ENCODE results near the gene MCOLN1. TPM values are rescaled to one million over a fixed set of nuclear protein-coding genes. Genes with fewer than 3 reads are reported as not detected.

MCOLN1 gene
- total RNA-seq, 1 experiment from 2014 or later = 28.4 TPM

DNA sequence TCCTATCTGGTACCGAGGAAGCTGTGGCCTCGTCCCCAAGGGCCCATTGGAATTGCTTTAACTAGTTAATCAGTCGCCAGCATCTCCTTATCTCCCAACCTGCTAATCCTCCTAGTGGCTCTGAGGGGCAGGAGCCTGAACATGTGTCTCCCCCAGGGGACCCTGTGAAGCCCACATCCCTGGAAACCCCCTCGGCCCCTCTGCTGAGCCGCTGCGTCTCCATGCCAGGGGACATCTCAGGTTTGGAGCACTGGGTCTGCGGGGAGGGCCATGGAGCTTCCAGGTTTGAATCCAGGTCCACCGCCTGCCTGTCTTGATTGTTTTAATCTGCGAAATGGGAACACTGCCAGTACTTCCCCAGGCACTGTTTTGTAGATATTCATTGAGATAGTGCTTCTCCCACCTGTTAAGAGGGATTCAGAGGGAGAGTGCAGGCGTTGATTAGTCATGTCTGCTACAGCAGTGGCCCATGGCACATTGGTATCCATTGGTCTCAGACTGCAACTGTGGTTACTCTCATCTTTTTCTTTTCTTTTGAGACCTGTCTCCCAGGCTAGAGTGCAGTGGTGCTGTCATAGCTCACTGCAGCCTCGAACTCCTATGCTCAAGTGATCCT is 19.5 kb downstream of the MCOLN1 start:
- no TSS peak for BruUV-seq (replicated peaks)
- H3K4me3 ChIP-seq (ENCODE audit: low read depth, low read length, poor library complexity, severe bottlenecking) = no peak overlapping the region
- no peaks in the 10 kb centered on the region for H3K9me3 ChIP-seq (ENCODE audit: low read depth, low read length, poor library complexity, severe bottlenecking)
- ChIA-PET POLR2A (ENCODE audit: low non-redundant PET) (no interaction called here), CTCF (no interaction called here)
- H3K27ac ChIP-seq (ENCODE audit: low read depth, low read length, poor library complexity, severe bottlenecking) = no peak overlapping the region
- no peak for DNase-seq (ENCODE audit: low spot score)
- H3K27me3 ChIP-seq (replicated peaks; ENCODE audit: insufficient read depth, low read depth, low read length, poor library complexity) = no peaks in the 10 kb centered on the region
- H3K36me3 ChIP-seq (ENCODE audit: insufficient read depth, low read length, poor library complexity, severe bottlenecking) = peaks cover 7% of the 10 kb centered on the region
- no peaks in the 10 kb centered on the region for H3K4me1 ChIP-seq (ENCODE audit: insufficient read depth, low read length, poor library complexity, severe bottlenecking)
- intact Hi-C loops (cut with micrococcal nuclease; ENCODE audit: unreplicated experiment) = no loop called here
- TF ChIP-seq, protein P1, sequence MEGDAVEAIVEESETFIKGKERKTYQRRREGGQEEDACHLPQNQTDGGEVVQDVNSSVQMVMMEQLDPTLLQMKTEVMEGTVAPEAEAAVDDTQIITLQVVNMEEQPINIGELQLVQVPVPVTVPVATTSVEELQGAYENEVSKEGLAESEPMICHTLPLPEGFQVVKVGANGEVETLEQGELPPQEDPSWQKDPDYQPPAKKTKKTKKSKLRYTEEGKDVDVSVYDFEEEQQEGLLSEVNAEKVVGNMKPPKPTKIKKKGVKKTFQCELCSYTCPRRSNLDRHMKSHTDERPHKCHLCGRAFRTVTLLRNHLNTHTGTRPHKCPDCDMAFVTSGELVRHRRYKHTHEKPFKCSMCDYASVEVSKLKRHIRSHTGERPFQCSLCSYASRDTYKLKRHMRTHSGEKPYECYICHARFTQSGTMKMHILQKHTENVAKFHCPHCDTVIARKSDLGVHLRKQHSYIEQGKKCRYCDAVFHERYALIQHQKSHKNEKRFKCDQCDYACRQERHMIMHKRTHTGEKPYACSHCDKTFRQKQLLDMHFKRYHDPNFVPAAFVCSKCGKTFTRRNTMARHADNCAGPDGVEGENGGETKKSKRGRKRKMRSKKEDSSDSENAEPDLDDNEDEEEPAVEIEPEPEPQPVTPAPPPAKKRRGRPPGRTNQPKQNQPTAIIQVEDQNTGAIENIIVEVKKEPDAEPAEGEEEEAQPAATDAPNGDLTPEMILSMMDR (conservative IDR thresholded peaks at IDR 0.05; ENCODE audit: low read depth, low read length) = no peak
- no peak for TF ChIP-seq EZH2 (IDR thresholded peaks at IDR 0.05; ENCODE audit: borderline replicate concordance, low read depth, low read length, poor library complexity, severe bottlenecking)

DNA sequence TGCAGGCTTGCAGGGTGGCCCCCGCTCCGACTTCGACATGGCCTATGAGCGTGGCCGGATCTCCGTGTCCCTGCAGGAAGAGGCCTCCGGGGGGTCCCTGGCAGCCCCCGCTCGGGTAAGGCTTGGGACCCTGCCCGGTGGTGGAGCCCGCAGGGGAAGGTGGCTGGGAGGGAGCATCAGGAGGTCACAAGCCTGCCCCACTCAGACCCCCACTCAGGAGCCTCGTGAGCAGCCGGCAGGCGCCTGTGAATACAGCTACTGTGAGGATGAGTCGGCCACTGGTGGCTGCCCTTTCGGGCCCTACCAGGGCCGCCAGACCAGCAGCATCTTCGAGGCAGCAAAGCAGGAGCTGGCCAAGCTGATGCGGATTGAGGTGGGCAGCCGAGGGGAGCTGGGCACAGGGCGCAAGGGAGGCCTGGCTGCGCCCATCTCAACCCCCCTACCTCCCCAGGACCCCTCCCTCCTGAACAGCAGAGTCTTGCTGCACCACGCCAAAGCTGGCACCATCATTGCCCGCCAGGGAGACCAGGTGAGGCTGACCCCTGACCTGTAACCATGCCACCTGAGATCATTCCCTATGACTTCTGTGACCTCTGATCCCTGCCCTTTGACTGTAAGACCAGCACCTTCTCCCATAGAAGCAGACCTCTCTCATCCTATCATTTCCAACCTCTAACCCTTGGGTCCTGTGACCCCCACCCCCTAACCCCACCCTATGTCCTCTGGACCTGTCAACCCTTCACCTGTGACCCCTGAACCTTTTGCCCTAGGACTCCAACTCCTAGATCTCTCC is 20.3 kb downstream of the MCOLN1 start:
- no TSS peak for BruUV-seq (replicated peaks)
- POLR2A ChIA-PET (ENCODE audit: low non-redundant PET) = no interaction called here
- no peak for DNase-seq (ENCODE audit: low spot score)
- H3K27ac ChIP-seq (ENCODE audit: low read depth, low read length, poor library complexity, severe bottlenecking) = no peak overlapping the region
- H3K4me3 ChIP-seq (ENCODE audit: low read depth, low read length, poor library complexity, severe bottlenecking) = no peak overlapping the region
- H3K9me3 ChIP-seq (ENCODE audit: low read depth, low read length, poor library complexity, severe bottlenecking) = no peaks in the 10 kb centered on the region
- intact Hi-C loops (cut with micrococcal nuclease; ENCODE audit: unreplicated experiment) = no loop called here
- no peaks in the 10 kb centered on the region for H3K4me1 ChIP-seq (ENCODE audit: insufficient read depth, low read length, poor library complexity, severe bottlenecking)
- CTCF ChIA-PET = no interaction called here
- H3K27me3 ChIP-seq (replicated peaks; ENCODE audit: insufficient read depth, low read depth, low read length, poor library complexity) = no peaks in the 10 kb centered on the region
- peaks cover 7% of the 10 kb centered on the region for H3K36me3 ChIP-seq (ENCODE audit: insufficient read depth, low read length, poor library complexity, severe bottlenecking)
- TF ChIP-seq, protein P1 (conservative IDR thresholded peaks at IDR 0.05; ENCODE audit: low read depth, low read length) = no peak
- no peak for TF ChIP-seq EZH2 (IDR thresholded peaks at IDR 0.05; ENCODE audit: borderline replicate concordance, low read depth, low read length, poor library complexity, severe bottlenecking)

DNA sequence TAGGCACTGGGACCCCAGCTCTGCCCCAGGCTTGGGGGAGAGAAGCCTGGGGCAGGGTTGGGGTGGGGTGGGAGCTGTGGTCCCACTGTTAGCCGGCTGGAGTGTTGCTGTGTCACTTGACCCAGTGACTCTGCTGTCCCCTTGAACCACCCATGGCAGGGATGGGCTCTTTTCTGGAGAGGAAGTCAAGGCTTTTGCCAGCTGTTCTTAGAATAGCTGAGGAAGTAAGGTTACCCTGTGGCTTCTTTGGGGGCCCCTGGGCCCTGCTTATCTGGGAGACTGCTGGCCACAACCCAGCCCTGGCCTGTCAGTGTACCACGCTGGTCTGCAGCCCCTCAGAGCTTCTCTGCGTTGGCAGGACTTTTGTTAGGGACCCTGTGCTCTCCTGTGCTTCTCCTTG is 22.2 kb downstream of the MCOLN1 start:
- ChIA-PET POLR2A (ENCODE audit: low non-redundant PET) (no interaction called here), CTCF (no interaction called here)
- Histone ChIP-seq H3K4me3 (ENCODE audit: low read depth, low read length, poor library complexity, severe bottlenecking) (no peak overlapping the region), H3K27ac (ENCODE audit: low read depth, low read length, poor library complexity, severe bottlenecking) (no peak overlapping the region), H3K27me3 (replicated peaks; ENCODE audit: insufficient read depth, low read depth, low read length, poor library complexity) (no peaks in the 10 kb centered on the region), H3K4me1 (ENCODE audit: insufficient read depth, low read length, poor library complexity, severe bottlenecking) (no peaks in the 10 kb centered on the region), H3K36me3 (ENCODE audit: insufficient read depth, low read length, poor library complexity, severe bottlenecking) (peaks cover 7% of the 10 kb centered on the region), H3K9me3 (ENCODE audit: low read depth, low read length, poor library complexity, severe bottlenecking) (no peaks in the 10 kb centered on the region)
- intact Hi-C loops (cut with micrococcal nuclease; ENCODE audit: unreplicated experiment) = no loop called here
- TF ChIP-seq, protein P1 (conservative IDR thresholded peaks at IDR 0.05; ENCODE audit: low read depth, low read length) = no peak
- TF ChIP-seq EZH2 (IDR thresholded peaks at IDR 0.05; ENCODE audit: borderline replicate concordance, low read depth, low read length, poor library complexity, severe bottlenecking) = no peak
- BruUV-seq (replicated peaks) = no TSS peak
- no peak for DNase-seq (ENCODE audit: low spot score)

Data from A673 (cell line).